GM10266 (cell line): ENCODE results near the gene NECTIN1.

Source experiments
- DNase-seq: peaks from one replicate; pipeline ENCODE4 v3.0.0; 2012; ENCODE audit errors: extremely low spot score
- CTCF ChIP-seq: IDR thresholded peaks from 2 replicates; pipeline ENCODE4 v1.5.1; 2012; ENCODE audit warnings: mild to moderate bottlenecking, low read depth; ENCODE audit not compliant: control insufficient read depth, insufficient read depth; ENCODE audit errors: missing control alignments

NECTIN1 gene

GRCh38 chr11:119759747-119760412 is 30.9 kb upstream of the NECTIN1 start:
- no peak for DNase-seq
- TF ChIP-seq CTCF, result no peak

- DNase-seq, result no peak
- no peak for TF ChIP-seq CTCF
These were observed 30.3 kb upstream of the NECTIN1 start for GRCh38 chr11:119759324-119759723.

- no peak for DNase-seq
- no peak for TF ChIP-seq CTCF
These were observed 29.3 kb upstream of the NECTIN1 start for GRCh38 chr11:119758291-119758690.

GRCh38 chr11:119757378-119757777 is 28.4 kb upstream of the NECTIN1 start:
- TF ChIP-seq CTCF, result no peak
- DNase-seq, result no peak

GRCh38 chr11:119756169-119756865 is 27.3 kb upstream of the NECTIN1 start:
- no peak for DNase-seq
- no peak for TF ChIP-seq CTCF

- no peak for DNase-seq
- no peak for TF ChIP-seq CTCF
These were observed 26.5 kb upstream of the NECTIN1 start for GRCh38 chr11:119755356-119756071.
